Keratinocyte (primary cell): ENCODE data around the gene F12.

ENCODE experiments used
- CTCF ChIP-seq, 3 experiments: IDR thresholded peaks in 1 of 3; conservative IDR thresholded peaks in 1 of 3; optimal IDR thresholded peaks in 1 of 3; 2 replicates in 2 of 3; 3 replicates in 1 of 3; pipeline versions ENCODE3 to v1.5.1; 2011; ENCODE audit warnings: low read length in 3 of 3, mild to moderate bottlenecking in 3 of 3, moderate library complexity in 2 of 3, control low read depth in 1 of 3, inconsistent platforms in 1 of 3; ENCODE audit not compliant: insufficient read depth in 2 of 3; ENCODE audit errors: extremely low read depth in 1 of 3
- EZH2 ChIP-seq: IDR thresholded peaks from one replicate; pipeline ENCODE4 v1.6.1; 2012; ENCODE audit warnings: inconsistent platforms, mild to moderate bottlenecking, low read length, moderate library complexity

DNA sequence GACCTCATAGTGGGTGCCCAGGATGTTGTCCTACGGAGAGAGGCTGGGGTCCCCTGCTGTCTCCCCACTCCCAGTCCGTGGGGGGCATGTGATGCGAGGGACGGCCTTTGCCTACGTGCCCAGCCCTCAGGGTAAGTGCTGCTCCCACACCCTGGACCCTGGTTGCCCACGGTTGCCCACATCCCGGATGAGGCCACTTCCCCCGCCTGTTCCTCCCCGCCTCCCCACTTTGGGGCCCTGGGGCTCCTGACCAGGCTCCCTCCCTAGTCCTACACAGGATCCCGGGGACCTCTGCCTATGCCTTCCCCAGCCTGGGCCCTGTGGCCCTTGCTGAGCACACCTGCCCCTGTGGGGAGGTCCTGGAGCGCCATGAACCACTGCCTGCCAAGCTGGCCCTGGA is 23.6 kb downstream of the F12 start:
- TF ChIP-seq EZH2: no peak
- TF ChIP-seq CTCF (optimal IDR thresholded peaks at IDR 0.05 in 1 of 3, IDR thresholded peaks at IDR 0.05 in 1 of 3, conservative IDR thresholded peaks at IDR 0.05 in 1 of 3; ENCODE audit: extremely low read depth in 1 of 3, insufficient read depth in 2 of 3, low read length in 3 of 3): no peak
